A549 (cell line): ENCODE data around the gene MRPL53. TPM values are rescaled to one million over a fixed set of nuclear protein-coding genes. Genes with fewer than 3 reads are reported as not detected.
"Not testable (repeated sequence)": the region's sequence is repeated elsewhere in the genome, so short reads cannot be mapped to it uniquely, and the experiment has no call there.

Experiments
- ATAC-seq, 2 experiments: fragments of 200-7000 bp in 1 of 2; fragments of >200 bp in 1 of 2; cut with Nextera tagmentation in 1 of 2; cut with Tn5 transposase in 1 of 2; 3 replicates each; pipeline versions ENCODE4 v1.8.0 to v1.9.1; 2018 to 2020; ENCODE audit warnings: mild to moderate bottlenecking in 1 of 2, moderate library complexity in 1 of 2
- CTCF ChIA-PET: fragments of 300-600 bp; sonication (Branson Sonifier 250); formaldehyde crosslinking; extraction: SDS; loops from one replicate; lab custom pipeline; 2021; ENCODE audit warnings: antibody characterized with exemption, inconsistent platforms; lab: Yijun Ruan, JAX
- POLR2A ChIA-PET: fragments of 350-600 bp; formaldehyde crosslinking; extraction: SDS; loops from one replicate; lab custom pipeline; 2021; ENCODE audit warnings: antibody characterized with exemption, inconsistent platforms; lab: Yijun Ruan, JAX
- DNase-seq, 2 experiments: peaks; one replicate each; pipeline versions ENCODE4 v3.0.0 to v3.0.0-alpha.2; 2011 to 2016; ENCODE audit warnings: low read depth in 1 of 2, low spot score in 1 of 2
- FAIRE-seq: peaks from 2 replicates; lab custom pipeline; 2011; peaks lifted over from hg19 to GRCh38; lab: Jason Lieb, UNC
- H3K27ac ChIP-seq, 2 experiments: fragments of >200 bp; sonication (Bioruptor Twin); formaldehyde crosslinking; 3 replicates each; pipeline ENCODE4 v1.5.1; 2016 to 2017
- H3K4me1 ChIP-seq: fragments of >200 bp; sonication (Bioruptor Twin); formaldehyde crosslinking; 3 replicates; pipeline ENCODE4 v1.6.1; 2016
- H3K4me2 ChIP-seq: fragments of >200 bp; sonication (Bioruptor Twin); formaldehyde crosslinking; 3 replicates; pipeline ENCODE4 v1.6.1; 2016
- H3K4me3 ChIP-seq: fragments of >200 bp; sonication (Bioruptor Twin); formaldehyde crosslinking; 3 replicates; pipeline ENCODE4 v1.5.1; 2016
- H3K9me3 ChIP-seq: fragments of >200 bp; sonication (Bioruptor Twin); formaldehyde crosslinking; 3 replicates; pipeline ENCODE4 v1.6.1; 2016
- BCL3 ChIP-seq: fragments of >200 bp; sonication (Bioruptor Twin); formaldehyde crosslinking; IDR thresholded peaks from 3 replicates; pipeline ENCODE4 v1.6.1; 2016
- CBX8 ChIP-seq: fragments of 200-600 bp; sonication (generic); IDR thresholded peaks from 2 replicates; pipeline ENCODE4 v1.6.1; 2016
- CEBPB ChIP-seq, 2 experiments: fragments of >200 bp in 1 of 2; sonication (Bioruptor Twin) in 1 of 2; formaldehyde crosslinking in 1 of 2; IDR thresholded peaks; 2 replicates each; pipeline ENCODE4 v1.6.1; 2012 to 2016
- CHD4 ChIP-seq: fragments of 200-600 bp; sonication (generic); IDR thresholded peaks from 2 replicates; pipeline ENCODE4 v1.6.1; 2016; ENCODE audit warnings: antibody characterized with exemption, mild to moderate bottlenecking, borderline replicate concordance
- EHMT2 ChIP-seq: fragments of 200-600 bp; sonication (generic); IDR thresholded peaks from 2 replicates; pipeline ENCODE4 v1.6.1; 2016; ENCODE audit warnings: antibody characterized with exemption, low read depth, mild to moderate bottlenecking, moderate library complexity
- EP300 ChIP-seq, 2 experiments: fragments of >200 bp; sonication (Bioruptor Twin); formaldehyde crosslinking; IDR thresholded peaks; 2 replicates in 1 of 2; 3 replicates in 1 of 2; pipeline ENCODE4 v1.6.1; 2016 to 2017
- FOSB ChIP-seq: fragments of 250-450 bp; sonication (Bioruptor Pico); IDR thresholded peaks from 2 replicates; pipeline ENCODE4 v1.5.0; 2020; ENCODE audit warnings: mild to moderate bottlenecking, moderate library complexity
- FOSL2 ChIP-seq, 2 experiments: fragments of 450-650 bp in 1 of 2; fragments of >200 bp in 1 of 2; sonication (Bioruptor Twin) in 1 of 2; formaldehyde crosslinking; IDR thresholded peaks; 2 replicates each; pipeline versions ENCODE4 v1.5.0 to v1.6.1; 2016 to 2020; ENCODE audit warnings: mild to moderate bottlenecking in 1 of 2, moderate library complexity in 1 of 2
- FOXS1 ChIP-seq: fragments of 250-450 bp; sonication (Bioruptor Pico); IDR thresholded peaks from 2 replicates; pipeline ENCODE4 v1.5.0; 2020; ENCODE audit warnings: mild to moderate bottlenecking, moderate library complexity
- HEYL ChIP-seq: fragments of 250-450 bp; sonication (Bioruptor Pico); IDR thresholded peaks from 2 replicates; pipeline ENCODE4 v1.8.0; 2021; ENCODE audit warnings: mild to moderate bottlenecking, moderate library complexity
- HOXA7 ChIP-seq: fragments of 250-450 bp; sonication (Bioruptor Pico); IDR thresholded peaks from 2 replicates; pipeline ENCODE4 v1.5.0; 2020; ENCODE audit warnings: mild to moderate bottlenecking, moderate library complexity
- HOXB5 ChIP-seq: fragments of 250-450 bp; sonication (Bioruptor Pico); IDR thresholded peaks from 2 replicates; pipeline ENCODE4 v1.5.0; 2020; ENCODE audit warnings: mild to moderate bottlenecking, moderate library complexity
- JUN ChIP-seq, 2 experiments: fragments of >200 bp; sonication (Bioruptor Twin); formaldehyde crosslinking; IDR thresholded peaks; 2 replicates in 1 of 2; 3 replicates in 1 of 2; pipeline ENCODE4 v1.6.1; 2016 to 2017
- NPAS2 ChIP-seq: fragments of 250-450 bp; sonication (Bioruptor Pico); IDR thresholded peaks from 2 replicates; pipeline ENCODE4 v1.8.0; 2022; ENCODE audit warnings: mild to moderate bottlenecking, moderate library complexity, borderline replicate concordance
- PHF8 ChIP-seq: fragments of 200-600 bp; sonication (generic); IDR thresholded peaks from 2 replicates; pipeline ENCODE4 v1.6.1; 2016; ENCODE audit warnings: low read depth, mild to moderate bottlenecking, antibody characterized with exemption, moderate library complexity, borderline replicate concordance
- POLR2AphosphoS2 ChIP-seq: conservative IDR thresholded peaks from 2 replicates; pipeline ENCODE4 v1.6.1; 2012; ENCODE audit warnings: low read length, improper control_type of control experiment, inconsistent platforms
- RAD21 ChIP-seq, 2 experiments: fragments of >200 bp in 1 of 2; sonication (Bioruptor Twin) in 1 of 2; formaldehyde crosslinking in 1 of 2; IDR thresholded peaks in 1 of 2; conservative IDR thresholded peaks in 1 of 2; 2 replicates in 1 of 2; 3 replicates in 1 of 2; pipeline ENCODE4 v1.6.1; 2012 to 2018; ENCODE audit warnings: inconsistent platforms in 1 of 2
- RFX5 ChIP-seq: fragments of 450-650 bp; IDR thresholded peaks from 2 replicates; pipeline ENCODE4 v1.7.1; 2014; ENCODE audit warnings: antibody characterized with exemption, mild to moderate bottlenecking, moderate library complexity
- RNF2 ChIP-seq: fragments of 200-600 bp; sonication (generic); IDR thresholded peaks from 2 replicates; pipeline ENCODE4 v1.6.1; 2016; ENCODE audit warnings: low read depth, mild to moderate bottlenecking, antibody characterized with exemption, moderate library complexity, borderline replicate concordance
- ZC3H11A ChIP-seq: fragments of 450-650 bp; IDR thresholded peaks from 2 replicates; pipeline ENCODE4 v1.6.1; 2014; ENCODE audit warnings: antibody characterized with exemption, mild to moderate bottlenecking
- WGBS: methylation state at CpG from one replicate; pipeline ENCODE4 v1.1.6; 2017; ENCODE audit errors: missing lambda C conversion rate; 5-methylcytosine and 5-hydroxymethylcytosine counted together
- polyA plus RNA-seq, 4 experiments: library from polyadenylated mRNA; depleted of rRNA in 3 of 4; stranded (reverse); fragments of >200 nt; fragmentation: RNase III in 1 of 4; extraction: RNeasy Plus Mini Kit Qiagen cat#74134 plus additional on column Dnase treatment in 1 of 4; gene quantifications; 2 replicates in 3 of 4; 3 replicates in 1 of 4; pipeline ENCODE4 v1.2.3, GENCODE V29; 2011 to 2017

The MRPL53 gene
- polyA plus RNA-seq, 2 of the 4 experiments (the other 2 are of a cell fraction) = 68.8 to 229 TPM

DNA sequence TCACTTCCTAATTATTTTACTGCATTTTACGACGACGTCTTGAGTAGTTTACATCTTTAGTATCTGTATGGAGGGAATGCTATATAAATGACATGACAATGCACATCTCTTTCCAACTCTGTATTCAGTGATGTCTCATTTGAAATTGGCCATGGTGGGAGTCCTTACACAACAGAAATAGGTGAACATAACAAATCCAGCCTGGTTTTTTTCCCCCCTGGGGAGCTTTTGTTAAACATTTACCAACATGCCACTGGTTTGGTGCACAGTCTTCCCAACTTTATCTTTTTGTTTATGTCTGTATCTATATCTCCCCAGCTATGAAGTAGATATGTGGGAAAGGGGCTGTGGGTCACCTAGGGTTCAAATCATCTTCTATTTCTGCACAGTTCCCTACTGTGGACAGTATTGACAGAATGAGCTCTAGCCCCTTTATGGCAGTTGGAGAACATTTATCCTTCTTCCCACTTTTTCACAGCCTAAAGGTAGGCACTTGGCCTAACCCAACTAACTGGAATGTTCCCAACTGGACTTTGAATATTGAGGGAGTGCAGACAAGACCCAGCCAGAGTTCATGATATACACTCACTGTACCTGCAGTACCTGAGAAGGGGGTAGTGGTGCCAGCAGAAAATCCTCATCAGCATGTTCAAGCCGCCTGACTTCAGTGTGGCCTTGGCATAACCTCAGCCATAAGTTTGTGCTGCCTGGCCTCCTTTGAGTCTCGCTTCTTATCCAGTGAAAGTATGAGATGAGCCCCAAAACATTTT is 25.1 kb downstream of the MRPL53 start (continued):
- TF ChIP-seq RNF2 = no peak

- WGBS = 38% methylated on average over 5 of the region's 5 CpGs
- no peak for TF ChIP-seq RFX5
- no peak for TF ChIP-seq EHMT2
- no peak for TF ChIP-seq POLR2AphosphoS2
- TF ChIP-seq CBX8 = no peak
- TF ChIP-seq RAD21 (conservative IDR thresholded peaks at IDR 0.05 in 1 of 2, IDR thresholded peaks at IDR 0.05 in 1 of 2) = no peak
- TF ChIP-seq HEYL (CRISPR knock-in tag) = no peak
- TF ChIP-seq, all 56 proteins: peak for 0
- Histone ChIP-seq H3K27ac (0 out of 6 replicates have a peak overlapping the region, but pooled peaks of 1 of the 2 experiments have one; percentile 1), H3K9me3 (no peaks in the 10 kb centered on the region), H3K4me2 (peak overlapping the region; percentile 43), H3K4me1 (peaks cover 33% of the 10 kb centered on the region), H3K4me3 (no peak overlapping the region)
- CTCF ChIA-PET = interaction anchor here (0.5 to 4.1 kb wide), 2 partner anchors 53 to 73 kb away, joined by 3 to 15 read pairs; no protein-coding TSS in a partner anchor
- FAIRE-seq (no peak), DNase-seq (no peak), ATAC-seq (no peak)
- POLR2A ChIA-PET = interaction anchor here (1.3 kb wide), 1 partner anchor 10 kb away, joined by 3 read pairs; no protein-coding TSS in a partner anchor
These were observed 27.8 kb downstream of the MRPL53 start for GRCh38 chr2:74444498-74445318.

DNA sequence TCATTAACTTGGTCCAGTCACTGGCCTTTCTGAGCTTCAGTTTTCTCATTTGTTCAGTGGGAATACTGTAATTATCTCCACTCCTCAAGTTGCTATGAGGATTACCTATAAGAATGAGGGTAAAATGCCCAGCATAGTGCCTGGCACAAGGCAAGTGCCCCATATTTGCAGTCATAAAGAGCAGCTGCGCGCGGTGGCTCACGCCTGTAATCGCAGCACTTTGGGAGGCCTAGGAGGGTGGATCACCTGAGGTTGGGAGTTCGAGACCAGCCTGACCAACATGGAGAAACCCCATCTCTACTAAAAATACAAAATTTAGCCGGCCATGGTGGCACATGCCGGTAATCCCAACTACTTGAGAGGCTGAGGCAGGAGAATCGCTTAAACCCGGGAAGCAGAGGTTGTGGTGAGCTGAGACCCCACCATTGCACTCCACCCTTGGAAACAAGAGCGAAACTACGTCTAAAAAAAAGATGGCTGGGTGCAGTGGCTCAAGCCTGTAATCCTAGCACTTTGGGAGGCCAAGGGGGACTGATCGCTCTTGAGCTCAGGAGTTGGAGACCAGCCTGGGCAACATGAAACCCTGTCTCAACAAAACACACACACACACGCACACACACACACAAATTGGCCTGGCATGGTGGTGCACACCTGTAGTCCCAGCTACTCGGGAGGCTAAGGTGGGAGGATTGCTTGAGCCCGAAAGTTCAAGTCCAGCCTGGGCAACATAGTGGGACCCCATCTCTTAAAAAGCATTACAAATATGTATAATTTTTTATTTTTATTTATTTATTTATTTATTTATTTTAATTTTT is 29.8 kb downstream of the MRPL53 start:
- H3K4me3 ChIP-seq, H3K4me2 ChIP-seq, H3K27ac ChIP-seq, ATAC-seq, DNase-seq, FAIRE-seq, POLR2A ChIA-PET, H3K9me3 ChIP-seq: not testable (repeated sequence)
- CTCF ChIA-PET = interaction anchor here (0.6 to 4.1 kb wide), 2 partner anchors 12 to 51 kb away, joined by 4 to 15 read pairs; no protein-coding TSS in a partner anchor
- WGBS = 89% methylated on average over 16 of the region's 16 CpGs
- H3K4me1 ChIP-seq = peaks cover 42% of the 10 kb centered on the region

- peak within 1 kb of the TSS; percentile 86 to 89 for H3K27ac ChIP-seq
- H3K4me1 ChIP-seq = peaks cover 34% of the 10 kb centered on the region
- no peaks in the 10 kb centered on the region for H3K9me3 ChIP-seq
- peak within 1 kb of the TSS; percentile 93 for H3K4me2 ChIP-seq
- no peak for ATAC-seq
- ChIA-PET POLR2A (interaction anchor here (2.2 kb wide), 1 partner anchor 12 kb away, joined by 21 read pairs; the partner anchor contains the start of gene INO80B), CTCF (interaction anchor here (2.6 to 4.1 kb wide), 2 partner anchors 50 to 90 kb away, joined by 6 to 15 read pairs; no protein-coding TSS in a partner anchor)
- peak in 1 of 2 experiments; percentile 24 for DNase-seq
- peak within 1 kb of the TSS; percentile 53 for H3K4me3 ChIP-seq
- WGBS = 92% methylated on average over 75 of the region's 75 CpGs
- TF ChIP-seq HOXB5 (no peak), CEBPB (IDR thresholded peaks at IDR 0.05) (no peak), EHMT2 (no peak), JUN (IDR thresholded peaks at IDR 0.05) (no peak), EP300 (IDR thresholded peaks at IDR 0.05) (no peak), ZC3H11A (no peak), HOXA7 (CRISPR knock-in tag) (no peak), RAD21 (conservative IDR thresholded peaks at IDR 0.05 in 1 of 2, IDR thresholded peaks at IDR 0.05 in 1 of 2) (no peak), FOSL2 (IDR thresholded peaks at IDR 0.05) (no peak), FOSL2 (CRISPR knock-in tag; IDR thresholded peaks at IDR 0.05) (no peak), NPAS2 (CRISPR knock-in tag) (no peak), PHF8 (no peak), CHD4 (no peak), BCL3 (no peak), FOSB (CRISPR knock-in tag) (no peak), FOXS1 (CRISPR knock-in tag) (no peak)
- no peak for FAIRE-seq
These were observed 30.6 kb downstream of the MRPL53 start, which contains the start of gene RTKN for GRCh38 chr2:74441690-74442482. Gene RTKN (minus strand): TSS chr2:74441937. CDS start chr2:74441816, 121 bp downstream.
